IMR-90 (cell line): ENCODE data around the gene TNFSF9.
"Not testable (repeated sequence)": the region's sequence is repeated elsewhere in the genome, so short reads cannot be mapped to it uniquely, and the experiment has no call there.

ENCODE experiments used
- FOS ChIP-seq: fragments of 150-350 bp; IDR thresholded peaks from 2 replicates; pipeline ENCODE4 v1.6.1; 2016; ENCODE audit warnings: low read depth, low read length
- RFX5 ChIP-seq: IDR thresholded peaks from 2 replicates; pipeline ENCODE4 v1.8.0; 2012; ENCODE audit warnings: low read depth, mild to moderate bottlenecking, low read length, moderate library complexity
- TF ChIP-seq, protein P1 (sequence below): conservative IDR thresholded peaks from 2 replicates; pipeline ENCODE4 v1.5.1; 2012; ENCODE audit warnings: mild to moderate bottlenecking, low read depth, low read length, improper control_type of control experiment

DNA sequence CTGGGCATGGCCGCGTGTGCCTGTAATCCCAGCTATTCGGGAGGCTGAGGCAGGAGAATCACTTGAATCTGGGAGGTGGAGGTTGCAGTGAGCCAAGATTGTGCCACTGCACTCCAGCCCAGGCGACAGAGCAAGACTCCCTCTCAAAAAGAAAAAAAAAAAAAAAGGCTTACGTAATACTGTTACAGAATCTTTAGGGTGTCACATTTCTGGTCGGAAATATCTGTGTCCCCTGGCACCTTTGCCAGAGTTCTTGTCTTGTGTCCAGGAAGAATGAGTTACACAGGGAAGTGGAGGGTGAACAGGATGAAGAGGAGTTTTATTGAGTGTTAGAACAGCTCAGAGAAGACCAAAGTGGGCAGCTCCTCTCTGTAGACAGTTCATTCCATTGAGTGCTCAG is 19.9 kb downstream of the TNFSF9 start:
- TF ChIP-seq, protein P1, sequence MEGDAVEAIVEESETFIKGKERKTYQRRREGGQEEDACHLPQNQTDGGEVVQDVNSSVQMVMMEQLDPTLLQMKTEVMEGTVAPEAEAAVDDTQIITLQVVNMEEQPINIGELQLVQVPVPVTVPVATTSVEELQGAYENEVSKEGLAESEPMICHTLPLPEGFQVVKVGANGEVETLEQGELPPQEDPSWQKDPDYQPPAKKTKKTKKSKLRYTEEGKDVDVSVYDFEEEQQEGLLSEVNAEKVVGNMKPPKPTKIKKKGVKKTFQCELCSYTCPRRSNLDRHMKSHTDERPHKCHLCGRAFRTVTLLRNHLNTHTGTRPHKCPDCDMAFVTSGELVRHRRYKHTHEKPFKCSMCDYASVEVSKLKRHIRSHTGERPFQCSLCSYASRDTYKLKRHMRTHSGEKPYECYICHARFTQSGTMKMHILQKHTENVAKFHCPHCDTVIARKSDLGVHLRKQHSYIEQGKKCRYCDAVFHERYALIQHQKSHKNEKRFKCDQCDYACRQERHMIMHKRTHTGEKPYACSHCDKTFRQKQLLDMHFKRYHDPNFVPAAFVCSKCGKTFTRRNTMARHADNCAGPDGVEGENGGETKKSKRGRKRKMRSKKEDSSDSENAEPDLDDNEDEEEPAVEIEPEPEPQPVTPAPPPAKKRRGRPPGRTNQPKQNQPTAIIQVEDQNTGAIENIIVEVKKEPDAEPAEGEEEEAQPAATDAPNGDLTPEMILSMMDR, result not testable (repeated sequence)
- not testable (repeated sequence) for TF ChIP-seq FOS, RFX5
